HG02943 (cell line): ENCODE measurements around the gene RAB7B.

ENCODE experiments used
- ATAC-seq: cut with Tn5 transposase; IDR thresholded peaks from one replicate; pipeline ENCODE4 v1.9.1; 2021; ENCODE audit warnings: mild to moderate bottlenecking, low read depth, moderate library complexity; ENCODE audit not compliant: unreplicated experiment

Gene RAB7B

GRCh38 chr1:205950826-205951549 is 52.2 kb downstream of the RAB7B start:
- ATAC-seq = no peak

DNA sequence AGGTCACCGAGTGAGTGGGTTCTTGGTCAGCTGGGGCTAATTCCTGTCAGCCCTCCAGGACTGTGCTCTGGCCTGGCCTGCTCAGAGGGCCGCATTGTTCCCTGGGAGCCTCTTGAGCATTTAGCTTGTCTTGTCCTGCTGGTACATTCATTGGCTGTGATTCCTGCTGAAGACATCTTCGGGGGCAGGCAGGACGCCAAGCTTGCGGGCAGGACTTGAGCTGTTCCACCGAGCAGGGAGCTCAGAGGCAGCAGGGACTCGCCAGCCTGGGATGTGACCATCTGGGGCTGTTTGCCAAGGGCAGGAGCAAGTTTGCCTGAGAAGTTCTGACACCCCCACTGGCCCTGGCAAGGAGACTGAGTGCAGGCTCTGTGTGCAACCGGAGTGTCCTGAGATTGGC is 52.9 kb downstream of the RAB7B start:
- ATAC-seq = no peak

- ATAC-seq = no peak
Measured at GRCh38 chr1:205949753-205950152, 53.4 kb downstream of the RAB7B start.

- ATAC-seq = no peak
Measured at GRCh38 chr1:205948886-205949285, 54.3 kb downstream of the RAB7B start.

GRCh38 chr1:205948039-205948438 is 55.2 kb downstream of the RAB7B start:
- ATAC-seq = no peak

DNA sequence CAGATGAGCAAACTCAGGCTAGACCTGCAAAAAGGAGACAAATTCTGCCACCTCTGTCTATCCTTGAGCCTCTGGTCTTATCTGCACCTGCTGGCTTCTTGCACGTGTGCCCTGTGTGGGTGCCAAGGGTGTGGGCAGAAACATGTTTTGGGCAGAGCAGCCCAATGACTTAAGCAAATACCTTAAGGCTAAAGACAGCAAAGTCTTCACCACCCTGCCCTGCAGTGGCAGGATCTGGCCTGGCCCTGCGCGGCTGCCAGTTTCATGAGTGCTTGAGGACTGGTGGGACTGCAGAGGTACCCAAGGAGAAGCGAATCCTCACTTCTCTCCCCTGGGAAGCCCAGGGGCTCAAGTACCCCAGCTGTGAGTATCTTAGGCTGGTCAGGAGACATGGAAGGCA is 56.2 kb downstream of the RAB7B start:
- ATAC-seq = no peak

GRCh38 chr1:205945069-205945468 is 58.1 kb downstream of the RAB7B start:
- no peak for ATAC-seq

- ATAC-seq = no peak
Measured at GRCh38 chr1:205944525-205944924, 58.7 kb downstream of the RAB7B start.

- no peak for ATAC-seq
Measured at GRCh38 chr1:205943245-205943644, 60.0 kb downstream of the RAB7B start, which contains the start of gene SLC26A9. TSS of gene SLC26A9 (minus strand) at chr1:205943456. CDS start at chr1:205935820, 7,636 bp downstream.

DNA sequence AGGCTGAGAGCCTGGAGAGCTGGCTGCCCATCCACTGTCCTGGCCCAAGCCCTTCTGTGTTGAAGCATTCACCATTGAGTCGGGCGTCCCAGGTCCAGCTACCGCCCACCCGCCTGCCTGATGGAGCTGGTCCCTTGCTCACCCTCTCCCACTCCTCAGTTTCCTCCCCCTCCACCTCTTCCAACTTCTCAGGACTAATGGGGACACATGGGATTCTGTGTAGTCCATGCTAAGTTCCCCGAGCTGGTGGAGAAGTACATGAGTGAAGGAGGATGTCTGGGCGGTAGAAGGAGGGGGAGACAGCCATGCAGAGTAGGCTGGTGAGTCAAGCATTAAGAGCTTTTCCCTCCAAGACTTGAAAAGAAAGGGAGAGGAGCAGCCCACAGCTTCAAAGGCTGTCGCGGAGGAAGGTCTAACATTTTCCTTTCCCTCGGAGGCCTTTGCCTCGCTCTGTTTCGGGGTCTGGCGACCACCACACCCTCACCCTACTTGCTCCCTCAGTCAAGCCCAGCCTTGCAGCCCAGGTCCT is 60.5 kb downstream of the RAB7B start:
- ATAC-seq = no peak

GRCh38 chr1:205940710-205941109 is 62.5 kb downstream of the RAB7B start:
- no peak for ATAC-seq

- no peak for ATAC-seq
Measured at GRCh38 chr1:205939690-205940330, 63.4 kb downstream of the RAB7B start.

DNA sequence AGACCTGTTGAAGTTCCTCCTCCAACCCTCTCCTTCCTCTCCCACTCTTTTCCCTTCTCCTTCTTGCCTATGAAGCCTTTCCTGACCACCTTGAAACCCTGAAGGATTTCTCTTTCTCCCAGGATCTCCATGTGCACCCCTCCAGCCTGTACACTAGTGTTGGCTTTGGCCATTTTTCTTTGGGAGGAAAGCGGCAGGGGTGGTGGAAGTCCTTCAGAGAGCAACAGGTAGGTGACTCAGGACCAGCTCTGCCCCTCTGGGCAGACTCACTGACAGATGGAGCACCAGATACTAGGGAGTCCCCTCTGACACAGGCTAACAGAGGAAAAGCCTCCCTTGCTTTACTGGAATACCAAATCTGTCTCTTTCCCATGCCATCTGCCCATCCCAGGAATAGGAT is 64.5 kb downstream of the RAB7B start:
- no peak for ATAC-seq

DNA sequence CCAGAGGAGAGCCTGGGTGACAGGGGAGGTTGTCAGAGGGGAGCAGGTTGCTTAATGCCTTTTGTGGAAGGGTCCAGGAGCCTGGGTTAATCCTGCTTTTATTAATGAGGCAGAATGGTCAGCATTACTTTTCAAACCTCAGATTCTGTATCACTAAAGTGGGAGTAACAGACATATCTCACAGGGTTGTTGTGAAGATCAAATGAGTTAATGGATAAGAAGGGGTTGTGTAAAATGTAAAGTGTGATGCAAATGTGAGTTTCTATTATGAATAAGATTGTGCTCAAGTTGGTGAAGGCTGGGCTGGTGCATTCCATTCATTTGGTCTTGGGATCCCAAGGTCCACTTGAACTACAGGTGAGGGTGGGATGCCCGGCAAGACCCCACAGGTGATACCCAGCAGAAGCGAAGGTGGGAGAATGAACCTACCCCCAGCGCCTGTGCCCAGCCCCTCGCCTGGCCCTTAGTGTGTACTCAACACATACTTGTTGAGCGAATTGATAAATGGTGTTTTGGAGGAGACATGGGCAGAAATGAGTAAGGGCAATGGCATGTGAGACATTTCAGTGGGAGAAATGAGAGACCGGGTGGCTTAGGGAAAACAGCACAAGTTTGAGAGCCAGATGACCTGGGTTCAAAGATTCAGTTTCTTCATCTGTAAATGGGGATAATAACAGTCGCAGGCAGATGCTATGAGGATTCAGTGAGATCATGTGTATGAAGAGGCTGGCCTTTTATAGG is 66.2 kb downstream of the RAB7B start:
- ATAC-seq = no peak

- ATAC-seq = no peak
Measured at GRCh38 chr1:205936311-205936710, 66.9 kb downstream of the RAB7B start.

DNA sequence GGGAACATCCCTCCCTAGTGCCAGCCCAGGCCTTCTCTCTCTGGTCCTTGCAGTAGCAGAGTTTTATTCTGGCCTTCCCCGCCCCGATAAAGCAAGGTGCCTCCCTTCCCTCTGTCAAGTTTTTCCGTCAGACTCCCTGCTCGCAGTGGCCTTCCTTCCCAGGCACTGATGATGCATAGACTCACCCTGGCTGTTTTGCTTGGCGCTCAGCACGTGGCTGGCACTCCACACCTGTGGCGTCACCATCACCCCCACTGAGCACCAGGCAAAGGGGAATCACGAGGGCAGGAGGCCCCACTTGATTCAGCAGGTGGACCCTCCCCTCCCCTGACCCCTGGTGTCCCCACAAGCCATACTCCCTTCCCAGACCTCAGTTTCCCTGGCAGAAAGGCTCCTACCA is 67.3 kb downstream of the RAB7B start:
- no peak for ATAC-seq

DNA sequence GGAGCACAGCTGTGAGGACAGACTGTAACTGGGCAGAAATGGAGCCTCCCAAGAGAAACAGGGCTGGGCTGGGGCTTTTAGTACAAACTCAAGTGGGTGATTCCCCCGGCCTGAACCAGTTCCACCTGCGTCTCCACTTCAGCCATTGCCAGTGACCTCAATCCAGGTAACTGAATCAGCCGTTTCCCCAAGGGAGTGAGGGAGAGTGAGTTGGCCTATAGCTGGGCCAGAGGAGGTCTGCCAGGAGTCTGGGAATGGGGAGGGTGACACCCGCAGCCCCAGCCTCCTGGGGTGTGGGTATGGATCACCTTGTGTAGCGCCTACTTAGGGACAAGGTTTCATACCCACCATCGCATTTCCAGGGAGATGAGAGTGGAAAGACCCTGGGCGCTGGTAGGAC is 68.4 kb downstream of the RAB7B start:
- no peak for ATAC-seq

DNA sequence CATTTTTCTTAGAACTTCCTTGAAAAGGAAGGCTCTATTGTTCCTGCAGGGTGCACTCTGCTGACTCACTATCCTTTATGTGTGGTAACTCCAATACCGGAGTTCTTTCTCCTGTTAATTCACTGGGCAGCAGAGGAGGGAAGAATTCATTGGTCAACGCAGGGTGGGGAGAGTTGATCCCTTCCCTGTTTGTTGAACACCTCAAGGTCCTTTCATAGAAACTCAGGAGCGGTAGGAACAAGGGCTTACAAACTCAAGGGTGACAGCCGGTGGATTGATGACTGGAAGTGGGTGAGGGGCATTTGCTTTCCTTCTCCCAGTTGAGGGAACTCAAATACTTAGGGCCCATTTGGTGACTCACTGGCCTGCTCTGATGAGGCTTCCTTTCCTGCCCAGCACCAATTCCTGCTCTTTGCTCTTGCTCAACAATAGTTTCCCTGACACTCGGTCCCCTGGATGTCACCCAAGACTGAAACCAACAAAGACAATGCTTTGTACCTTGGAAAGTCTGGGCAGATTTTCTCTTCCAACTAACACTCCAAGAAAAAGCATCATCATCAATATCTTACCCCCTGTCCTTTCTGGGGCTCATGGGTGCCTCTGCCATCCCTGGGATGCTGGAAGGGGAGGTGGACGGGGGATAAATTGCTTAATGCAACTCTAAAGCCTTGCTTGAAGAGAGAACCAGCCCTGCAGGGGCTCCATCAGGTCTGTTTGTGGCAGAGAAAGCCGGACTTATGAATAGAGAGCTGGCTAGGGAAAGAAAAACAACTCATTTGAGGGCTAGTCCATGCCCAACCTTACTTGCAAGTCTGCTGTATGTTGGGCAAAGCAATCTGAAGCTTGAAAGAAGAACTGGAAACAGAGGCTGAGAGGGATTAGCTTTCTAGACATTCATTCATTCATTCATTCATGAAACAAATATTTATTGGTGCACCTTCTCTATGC is 69.2 kb downstream of the RAB7B start:
- no peak for ATAC-seq

DNA sequence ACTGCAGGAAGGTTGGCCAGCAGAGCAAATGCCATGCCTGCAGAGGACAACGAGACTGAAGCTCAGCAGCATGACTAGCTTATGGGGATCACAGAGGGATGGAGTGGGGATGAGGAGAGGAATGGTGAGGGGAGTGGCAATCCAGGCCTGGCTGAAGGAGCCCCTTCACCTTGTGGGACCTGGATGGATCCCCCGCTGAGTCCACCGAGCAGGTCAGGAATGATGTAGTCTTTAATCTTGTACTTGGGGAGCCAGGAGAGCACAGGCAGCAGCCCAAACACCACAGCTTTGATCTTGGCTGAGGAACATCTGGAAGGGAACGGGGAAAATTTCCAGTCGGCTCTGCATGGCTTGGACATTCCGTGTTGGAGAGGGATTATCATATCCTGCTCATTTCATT is 70.4 kb downstream of the RAB7B start:
- ATAC-seq = no peak

- ATAC-seq = no peak
Measured at GRCh38 chr1:205930799-205931281, 72.4 kb downstream of the RAB7B start.
